H1 (cell line): ENCODE measurements around the gene AIF1L. TPM values are rescaled to one million over a fixed set of nuclear protein-coding genes. Genes with fewer than 3 reads are reported as not detected.

Experiments
- CBX8 ChIP-seq: fragments of 300-800, 300-1000 bp; sonication (generic); IDR thresholded peaks from 2 replicates; pipeline ENCODE4 v1.7.1; 2016; ENCODE audit warnings: low read depth, low read length, borderline replicate concordance
- GTF2F1 ChIP-seq: IDR thresholded peaks from 2 replicates; pipeline ENCODE4 v1.6.1; 2012; ENCODE audit warnings: low read depth, low read length, improper control_type of control experiment, borderline replicate concordance
- KDM4A ChIP-seq: IDR thresholded peaks from one replicate; pipeline ENCODE4 v1.7.1; 2012; ENCODE audit warnings: low read depth, mild to moderate bottlenecking, moderate library complexity, low read length, inconsistent platforms; ENCODE audit not compliant: severe bottlenecking
- NANOG ChIP-seq: IDR thresholded peaks from 2 replicates; pipeline ENCODE4 v1.6.1; 2011; ENCODE audit warnings: low read length, low read depth, mild to moderate bottlenecking, inconsistent platforms; ENCODE audit not compliant: insufficient read depth, poor library complexity, severe bottlenecking
- polyA plus RNA-seq, 7 experiments: library from polyadenylated mRNA; depleted of rRNA in 3 of 7; stranded (reverse) in 5 of 7; unstranded in 2 of 7; fragments of >200 nt in 5 of 7; fragments of 200-250 nt in 2 of 7; gene quantifications; 1 replicate in 5 of 7; 2 replicates in 1 of 7; 4 replicates in 1 of 7; pipeline versions ENCODE4 v1.2.1 to v1.2.3, GENCODE V29; 2011 to 2013; ENCODE audit warnings: missing spikeins in 2 of 7, mixed read lengths in 2 of 7
- total RNA-seq: library from RNA; stranded (reverse); fragmentation: NEBNext Ultra II Directional; extraction: Animal tissue kit (Norgen Biotek cat#: 25700); gene quantifications from 2 replicates; pipeline ENCODE4 v1.2.1, GENCODE V29; 2021

Gene AIF1L
- total and polyA plus RNA-seq, 2 of the 8 experiments (the other 6 are each of a cell fraction or from before 2014, with no cell fraction given): 70.7 to 149 TPM

- TF ChIP-seq CBX8: no peak
- TF ChIP-seq KDM4A: no peak
- no peak for TF ChIP-seq GTF2F1
- TF ChIP-seq NANOG: no peak
These were observed 69.2 kb downstream of the AIF1L start (continued) for GRCh38 chr9:131165523-131165922.
